HG03066 (cell line): ENCODE measurements around the gene SWAP70.
A peak's percentile ranks its signal among the peaks of the same experiment; 100 is the strongest.
"Not testable (repeated sequence)": the region's sequence is repeated elsewhere in the genome, so short reads cannot be mapped to it uniquely, and the experiment has no call there.

Experiments
- ATAC-seq: cut with Tn5 transposase; IDR thresholded peaks from one replicate; pipeline ENCODE4 v1.9.1; 2021; ENCODE audit warnings: low read depth; ENCODE audit not compliant: unreplicated experiment

The SWAP70 gene

GRCh38 chr11:9718147-9718546, 54.3 kb downstream of the SWAP70 start:
- ATAC-seq, result no peak

- no peak for ATAC-seq
Observed at GRCh38 chr11:9719566-9720289, 55.9 kb downstream of the SWAP70 start.

GRCh38 chr11:9720290-9720630, 56.4 kb downstream of the SWAP70 start:
- ATAC-seq, result no peak

GRCh38 chr11:9722023-9722422, 58.1 kb downstream of the SWAP70 start:
- no peak for ATAC-seq

GRCh38 chr11:9722893-9723292, 59.0 kb downstream of the SWAP70 start:
- ATAC-seq, result no peak

GRCh38 chr11:9726321-9727022, 62.6 kb downstream of the SWAP70 start:
- ATAC-seq, result no peak

- ATAC-seq, result no peak
Observed at GRCh38 chr11:9728058-9728457, 64.2 kb downstream of the SWAP70 start.

- no peak for ATAC-seq
Observed at GRCh38 chr11:9731256-9731655, 67.4 kb downstream of the SWAP70 start.

- no peak for ATAC-seq
Observed at GRCh38 chr11:9732453-9732852, 68.6 kb downstream of the SWAP70 start.

GRCh38 chr11:9733212-9733611, 69.3 kb downstream of the SWAP70 start:
- no peak for ATAC-seq

- ATAC-seq, result no peak
Observed at GRCh38 chr11:9735236-9735635, 71.4 kb downstream of the SWAP70 start.

GRCh38 chr11:9735919-9736318, 72.0 kb downstream of the SWAP70 start:
- no peak for ATAC-seq

- no peak for ATAC-seq
Observed at GRCh38 chr11:9736365-9736764, 72.5 kb downstream of the SWAP70 start.

GRCh38 chr11:9738116-9738515, 74.2 kb downstream of the SWAP70 start:
- ATAC-seq, result no peak

GRCh38 chr11:9738707-9739106, 74.8 kb downstream of the SWAP70 start:
- ATAC-seq, result no peak

- peak; percentile 67 for ATAC-seq
Observed at GRCh38 chr11:9739123-9739900, 75.4 kb downstream of the SWAP70 start.

GRCh38 chr11:9740202-9740883, 76.5 kb downstream of the SWAP70 start:
- no peak for ATAC-seq

GRCh38 chr11:9741260-9741659, 77.4 kb downstream of the SWAP70 start:
- no peak for ATAC-seq

- ATAC-seq, result not testable (repeated sequence)
Observed at GRCh38 chr11:9743512-9743911, 79.6 kb downstream of the SWAP70 start.

GRCh38 chr11:9745411-9746211, 81.7 kb downstream of the SWAP70 start:
- peak; percentile 54 for ATAC-seq
